ENCODE measurements around the gene MSANTD1.

Gene MSANTD1

GRCh38 chr4:3217266-3217665 is 31.7 kb upstream of the MSANTD1 start:
- no peak for DNase-seq

GRCh38 chr4:3217771-3218170 is 31.2 kb upstream of the MSANTD1 start:
- DNase-seq, result no peak

- no peak for DNase-seq
Measured at GRCh38 chr4:3218824-3219760, 29.9 kb upstream of the MSANTD1 start.

- DNase-seq, result no peak
Measured at GRCh38 chr4:3219761-3220475, 29.0 kb upstream of the MSANTD1 start.

GRCh38 chr4:3220476-3221183 is 28.3 kb upstream of the MSANTD1 start:
- no peak for DNase-seq

- no peak for DNase-seq
Measured at GRCh38 chr4:3221184-3221494, 27.8 kb upstream of the MSANTD1 start.

- no peak for DNase-seq
Measured at GRCh38 chr4:3221996-3222395, 27.0 kb upstream of the MSANTD1 start.

- DNase-seq, result no peak
Measured at GRCh38 chr4:3223346-3223745, 25.6 kb upstream of the MSANTD1 start.

- no peak for DNase-seq
Measured at GRCh38 chr4:3223956-3224748, 24.8 kb upstream of the MSANTD1 start.

GRCh38 chr4:3225071-3225850 is 23.7 kb upstream of the MSANTD1 start:
- DNase-seq, result no peak

- no peak for DNase-seq
Measured at GRCh38 chr4:3225936-3226335, 23.0 kb upstream of the MSANTD1 start.

GRCh38 chr4:3226467-3226866 is 22.5 kb upstream of the MSANTD1 start:
- DNase-seq, result no peak

- DNase-seq, result no peak
Measured at GRCh38 chr4:3226944-3227343, 22.0 kb upstream of the MSANTD1 start.

GRCh38 chr4:3227878-3228675 is 20.9 kb upstream of the MSANTD1 start:
- no peak for DNase-seq

GRCh38 chr4:3228881-3229280 is 20.1 kb upstream of the MSANTD1 start:
- DNase-seq, result no peak

GRCh38 chr4:3229328-3229727 is 19.6 kb upstream of the MSANTD1 start:
- no peak for DNase-seq

- DNase-seq, result no peak
Measured at GRCh38 chr4:3229964-3230363, 19.0 kb upstream of the MSANTD1 start.

- no peak for DNase-seq
Measured at GRCh38 chr4:3231471-3231870, 17.5 kb upstream of the MSANTD1 start.

GRCh38 chr4:3232001-3232400 is 17.0 kb upstream of the MSANTD1 start:
- no peak for DNase-seq

- no peak for DNase-seq
Measured at GRCh38 chr4:3232871-3233271, 16.1 kb upstream of the MSANTD1 start.

- no peak for DNase-seq
Measured at GRCh38 chr4:3233391-3234071, 15.4 kb upstream of the MSANTD1 start.

All from SHP77 (cell line).